Sigmoid colon (tissue), 7 donors: ENCODE data around the gene STX12. TPM values are rescaled to one million over a fixed set of nuclear protein-coding genes. Genes with fewer than 3 reads are reported as not detected.

Source experiments
- DNase-seq: peaks from one replicate; pipeline ENCODE4 v3.0.0-alpha.2; 2019
- H3K27ac ChIP-seq, 4 donors: fragments of 200-600 bp; sonication (generic); one replicate each; pipeline ENCODE4 v1.5.1; 2016 to 2019; ENCODE audit warnings: mild to moderate bottlenecking in 1 of 4
- H3K27me3 ChIP-seq, 3 donors: fragments of 200-600 bp; sonication (generic); one replicate each; pipeline ENCODE4 v1.5.1; 2019; ENCODE audit warnings: mild to moderate bottlenecking in 1 of 3
- H3K36me3 ChIP-seq, 4 donors: fragments of 200-600 bp; sonication (generic); one replicate each; pipeline ENCODE4 v1.5.1; 2016 to 2019
- H3K4me1 ChIP-seq, 4 donors: fragments of 200-600 bp; sonication (generic); one replicate each; pipeline ENCODE4 v1.5.1; 2017 to 2019
- H3K4me3 ChIP-seq, 4 donors: fragments of 200-600 bp; sonication (generic); one replicate each; pipeline ENCODE4 v1.5.1; 2017 to 2019; ENCODE audit warnings: mild to moderate bottlenecking in 2 of 4, moderate library complexity in 1 of 4
- H3K9me3 ChIP-seq, 4 donors: fragments of 200-600 bp in 3 of 4; sonication (generic) in 3 of 4; one replicate each; pipeline versions ENCODE4 v1.5.1 to v1.6.1; 2013 to 2019
- CTCF ChIP-seq, 4 experiments: fragments of 450-650 bp in 3 of 4; fragments of 200-600 bp in 1 of 4; IDR thresholded peaks; one replicate each; pipeline ENCODE4 v1.5.1; 2016 to 2019; ENCODE audit warnings: antibody characterized with exemption in 4 of 4, mild to moderate bottlenecking in 3 of 4, moderate library complexity in 2 of 4
- EP300 ChIP-seq, 4 donors: sonication (generic); formaldehyde crosslinking; IDR thresholded peaks; one replicate each; pipeline ENCODE4 v1.6.1; 2017; ENCODE audit warnings: antibody characterized with exemption in 4 of 4
- POLR2A ChIP-seq, 2 donors: fragments of 450-650 bp; IDR thresholded peaks; one replicate each; pipeline ENCODE4 v1.6.1; 2016; ENCODE audit warnings: antibody characterized with exemption in 2 of 2, mild to moderate bottlenecking in 2 of 2, moderate library complexity in 2 of 2
- POLR2AphosphoS5 ChIP-seq, 4 donors: sonication (generic); formaldehyde crosslinking; IDR thresholded peaks; one replicate each; pipeline ENCODE4 v1.6.1; 2017; ENCODE audit warnings: antibody characterized with exemption in 4 of 4
- WGBS, 2 donors: extraction: QIAGEN DNeasy Blood & Tissue Kit; methylation state at CpG; one replicate each; pipeline ENCODE4 v1.1.7; 2013; 5-methylcytosine and 5-hydroxymethylcytosine counted together
- intact Hi-C: fragments of 100-400 bp; cut with DNase I; formaldehyde crosslinking; loops from one replicate; pipeline ENCODE4 v1.15.1; 2023
- polyA plus RNA-seq, 3 donors: library from polyadenylated mRNA; stranded (reverse); fragments of 200-250 nt; gene quantifications; one replicate each; pipeline ENCODE4 v1.2.3, GENCODE V29; 2013
- total RNA-seq, 4 donors: library from RNA; depleted of rRNA; stranded (reverse); fragments of >200 nt; gene quantifications; one replicate each; pipeline ENCODE4 v1.1.0, GENCODE V29; 2016
- donor health status: healthy with polysubstance abuse.
- donor health status: Bipolar disorder and iron deficiency.
- donor health status: healthy.

Gene STX12
- total and polyA plus RNA-seq, 7 donors = 38.5 to 78.6 (median 54.2) TPM

GRCh38 chr1:27858072-27858948 lies 85.3 kb downstream of the STX12 start:
- Histone ChIP-seq H3K27ac (peak overlapping the region in 1 of 4 donors; percentile 53), H3K9me3 (no peaks in the 10 kb centered on the region), H3K36me3 (no peaks in the 10 kb centered on the region), H3K4me3 (peak overlapping the region in 1 of 4 donors; percentile 7), H3K4me1 (peaks cover 0 to 11% (median 4%) of the 10 kb centered on the region in 4 donors), H3K27me3 (no peaks in the 10 kb centered on the region)
- TF ChIP-seq CTCF (IDR thresholded peaks at IDR 0.05) (peak; percentile 71 to 93 (median 86)), POLR2AphosphoS5 (IDR thresholded peaks at IDR 0.05) (peak in 3 of 4 donors; percentile 12 to 62 (median 59)), EP300 (IDR thresholded peaks at IDR 0.05) (no peak), POLR2A (IDR thresholded peaks at IDR 0.05) (no peak)
- DNase-seq = peak; percentile 92
- 36 to 46% methylated on average over 10 of the region's 10 CpGs for WGBS, 2 donors
- intact Hi-C loops = loop anchor here (1.0 kb wide), 1 partner anchor 121 kb away; no protein-coding TSS in a partner anchor

GRCh38 chr1:27858949-27859576 lies 86.0 kb downstream of the STX12 start:
- DNase-seq = peak; percentile 56
- H3K4me3 ChIP-seq = no peak overlapping the region
- H3K9me3 ChIP-seq = no peaks in the 10 kb centered on the region
- H3K36me3 ChIP-seq = no peaks in the 10 kb centered on the region
- intact Hi-C loops = loop anchor here (1.0 kb wide), 1 partner anchor 120 kb away; no protein-coding TSS in a partner anchor
- WGBS, 2 donors = 87 to 90% methylated on average over 14 of the region's 14 CpGs
- H3K27ac ChIP-seq = peak overlapping the region in 1 of 4 donors; percentile 53
- peaks cover 0 to 11% (median 4%) of the 10 kb centered on the region in 4 donors for H3K4me1 ChIP-seq
- H3K27me3 ChIP-seq = no peaks in the 10 kb centered on the region
- TF ChIP-seq EP300 (IDR thresholded peaks at IDR 0.05) (no peak), POLR2A (IDR thresholded peaks at IDR 0.05) (no peak), CTCF (IDR thresholded peaks at IDR 0.05) (no peak), POLR2AphosphoS5 (IDR thresholded peaks at IDR 0.05) (no peak)

GRCh38 chr1:27861436-27861835 lies 88.4 kb downstream of the STX12 start:
- TF ChIP-seq EP300 (IDR thresholded peaks at IDR 0.05) (no peak), POLR2AphosphoS5 (IDR thresholded peaks at IDR 0.05) (no peak), POLR2A (IDR thresholded peaks at IDR 0.05) (no peak), CTCF (IDR thresholded peaks at IDR 0.05) (no peak)
- H3K36me3 ChIP-seq = no peaks in the 10 kb centered on the region
- peaks cover 0 to 11% (median 4%) of the 10 kb centered on the region in 4 donors for H3K4me1 ChIP-seq
- no peak overlapping the region for H3K4me3 ChIP-seq
- H3K27me3 ChIP-seq = no peaks in the 10 kb centered on the region
- no peak for DNase-seq
- 91 to 92% methylated on average over 10 of the region's 10 CpGs for WGBS, 2 donors
- no peaks in the 10 kb centered on the region for H3K9me3 ChIP-seq
- intact Hi-C loops = no loop called here
- H3K27ac ChIP-seq = no peak overlapping the region

- Histone ChIP-seq H3K4me3 (no peak overlapping the region), H3K9me3 (no peaks in the 10 kb centered on the region), H3K36me3 (no peaks in the 10 kb centered on the region), H3K27ac (peak overlapping the region in 3 of 4 donors; percentile 49 to 65 (median 64)), H3K27me3 (no peaks in the 10 kb centered on the region), H3K4me1 (peaks cover 0 to 11% (median 4%) of the 10 kb centered on the region in 4 donors)
- 80 to 87% methylated on average over 3 of the region's 3 CpGs for WGBS, 2 donors
- DNase-seq = no peak
- TF ChIP-seq POLR2A (IDR thresholded peaks at IDR 0.05) (no peak), EP300 (IDR thresholded peaks at IDR 0.05) (no peak), POLR2AphosphoS5 (IDR thresholded peaks at IDR 0.05) (no peak), CTCF (IDR thresholded peaks at IDR 0.05) (no peak)
- intact Hi-C loops = no loop called here
These were observed 89.0 kb downstream of the STX12 start for GRCh38 chr1:27862004-27862403.
